T-helper 2 cell treated with Interferon-gamma antibody and Interleukin-4, amounts not matched to agents 100 ng/mL and 5 ng/mL, for 36 hours (primary cell): ENCODE measurements around the gene MEGF8. TPM values are rescaled to one million over a fixed set of nuclear protein-coding genes. Genes with fewer than 3 reads are reported as not detected.

Experiments used
- intact Hi-C: fragments of 100-400 bp; cut with micrococcal nuclease; formaldehyde crosslinking; loops from one replicate; pipeline ENCODE4 v1.15.1; 2023
- total RNA-seq: library from RNA; stranded (reverse); gene quantifications from 2 replicates; pipeline ENCODE4 v1.2.3, GENCODE V29; 2022

MEGF8 gene
- total RNA-seq, 1 donor from 2014 or later = 5.0 TPM

- intact Hi-C loops = no loop called here
Observed at GRCh38 chr19:42376177-42376555, 50.7 kb downstream of the MEGF8 start.

- intact Hi-C loops = no loop called here
Observed at GRCh38 chr19:42378225-42379215, 53.1 kb downstream of the MEGF8 start.

- intact Hi-C loops = no loop called here
Observed at GRCh38 chr19:42380155-42380554, 54.7 kb downstream of the MEGF8 start.

GRCh38 chr19:42386974-42387707 lies 61.7 kb downstream of the MEGF8 start:
- intact Hi-C loops = no loop called here

GRCh38 chr19:42388851-42389489 lies 63.5 kb downstream of the MEGF8 start:
- intact Hi-C loops = no loop called here

GRCh38 chr19:42389899-42390298 lies 64.5 kb downstream of the MEGF8 start, which contains the start of gene CNFN:
TSS of gene CNFN (minus strand) at chr19:42390297. CDS start at chr19:42389037, 1,260 bp downstream.
- intact Hi-C loops = no loop called here

- intact Hi-C loops = no loop called here
Observed at GRCh38 chr19:42392165-42392564, 66.7 kb downstream of the MEGF8 start.

GRCh38 chr19:42394751-42395150 lies 69.3 kb downstream of the MEGF8 start:
- intact Hi-C loops = loop anchor here (5.0 kb wide), 1 partner anchor 67 kb away; the partner anchor contains the start of gene MEGF8

GRCh38 chr19:42396381-42397262 lies 71.2 kb downstream of the MEGF8 start:
- intact Hi-C loops = loop anchor here (2.0 to 5.0 kb wide), 2 partner anchors 26 to 69 kb away; partner anchors contain the start of gene MEGF8

GRCh38 chr19:42397263-42398166 lies 72.1 kb downstream of the MEGF8 start:
- intact Hi-C loops = loop anchor here (2.0 to 5.0 kb wide), 2 partner anchors 25 to 70 kb away; partner anchors contain the start of gene MEGF8

- intact Hi-C loops = no loop called here
Observed at GRCh38 chr19:42400404-42400803, 75.0 kb downstream of the MEGF8 start.

GRCh38 chr19:42401365-42402303 lies 76.2 kb downstream of the MEGF8 start:
- intact Hi-C loops = loop anchor here (1.0 kb wide), 1 partner anchor 293 kb away; no protein-coding TSS in a partner anchor

- intact Hi-C loops = no loop called here
Observed at GRCh38 chr19:42402376-42403116, 77.1 kb downstream of the MEGF8 start.

GRCh38 chr19:42403586-42403985 lies 78.2 kb downstream of the MEGF8 start:
- intact Hi-C loops = no loop called here

GRCh38 chr19:42406111-42406510 lies 80.7 kb downstream of the MEGF8 start:
- intact Hi-C loops = no loop called here

GRCh38 chr19:42407085-42407815 lies 81.8 kb downstream of the MEGF8 start:
- intact Hi-C loops = no loop called here

GRCh38 chr19:42407816-42408175 lies 82.4 kb downstream of the MEGF8 start:
- intact Hi-C loops = no loop called here
